OCI-LY1 (cell line): ENCODE measurements around the gene TMEM178B.

ENCODE experiments used
- H2AFZ ChIP-seq: fragments of 200-600 bp; sonication (generic), shearing (Covaris generic); 2 replicates; pipeline ENCODE4 v1.6.0; 2014; ENCODE audit warnings: antibody characterized with exemption, mild to moderate bottlenecking, low read length
- H3F3A ChIP-seq: fragments of 200-600 bp; sonication (generic), shearing (Covaris generic); 2 replicates; pipeline ENCODE4 v1.6.0; 2014; ENCODE audit warnings: mild to moderate bottlenecking, antibody characterized with exemption, low read length, moderate library complexity; ENCODE audit not compliant: insufficient read depth
- H3K27ac ChIP-seq: fragments of 200-600 bp; sonication (generic); 2 replicates; pipeline ENCODE4 v1.5.1; 2014; ENCODE audit warnings: low read length, mixed run types, mild to moderate bottlenecking, low read depth; ENCODE audit not compliant: poor library complexity, severe bottlenecking
- H3K27me3 ChIP-seq: fragments of 200-600 bp; sonication (generic); 2 replicates; pipeline ENCODE4 v1.6.0; 2014; ENCODE audit warnings: antibody characterized with exemption, mild to moderate bottlenecking, low read length, moderate library complexity; ENCODE audit not compliant: insufficient read depth
- H3K36me3 ChIP-seq: fragments of 200-600 bp; sonication (generic); 2 replicates; pipeline ENCODE4 v1.6.1; 2014; ENCODE audit warnings: mild to moderate bottlenecking, antibody characterized with exemption, low read length, moderate library complexity, mixed read lengths; ENCODE audit not compliant: insufficient read depth
- H3K4me1 ChIP-seq: fragments of 200-600 bp; sonication (generic); 2 replicates; pipeline ENCODE4 v1.5.1; 2014; ENCODE audit warnings: mild to moderate bottlenecking, low read length, moderate library complexity; ENCODE audit not compliant: insufficient read depth, severe bottlenecking
- H3K4me2 ChIP-seq: fragments of 200-600 bp; sonication (generic), shearing (Covaris generic); 2 replicates; pipeline ENCODE4 v1.6.1; 2014; ENCODE audit warnings: low read length
- H3K4me3 ChIP-seq: fragments of 200-600 bp; sonication (generic); 2 replicates; pipeline ENCODE4 v1.5.1; 2014; ENCODE audit warnings: low read length, low read depth, mild to moderate bottlenecking, mixed read lengths; ENCODE audit not compliant: poor library complexity, severe bottlenecking
- H3K79me2 ChIP-seq: fragments of 200-600 bp; shearing (Covaris generic); 2 replicates; pipeline ENCODE4 v1.6.1; 2016; ENCODE audit warnings: mixed run types, low read length, mixed read lengths; ENCODE audit not compliant: insufficient read depth
- H3K9ac ChIP-seq: fragments of 200-600 bp; sonication (generic), shearing (Covaris generic); 2 replicates; pipeline ENCODE4 v1.6.1; 2014; ENCODE audit warnings: mild to moderate bottlenecking, low read length, mixed read lengths
- H3K9me2 ChIP-seq: fragments of 200-600 bp; sonication (generic), shearing (Covaris generic); 2 replicates; pipeline ENCODE4 v1.6.1; 2014; ENCODE audit warnings: low read depth, mild to moderate bottlenecking, low read length, mixed read lengths
- H3K9me3 ChIP-seq: fragments of 200-600 bp; shearing (Covaris generic); 2 replicates; pipeline ENCODE4 v1.6.1; 2014; ENCODE audit warnings: low read length, mixed read lengths
- H4K20me1 ChIP-seq: fragments of 200-600 bp; sonication (generic), shearing (Covaris generic); 2 replicates; pipeline ENCODE4 v1.6.0; 2016; ENCODE audit warnings: mild to moderate bottlenecking, low read length; ENCODE audit not compliant: insufficient read depth
- CTCF ChIP-seq: fragments of 200-600 bp; sonication (generic), shearing (Covaris generic); IDR thresholded peaks from 2 replicates; pipeline ENCODE4 v1.5.1; 2017; ENCODE audit warnings: mild to moderate bottlenecking, antibody characterized with exemption, low read length, moderate library complexity, mixed read lengths
- EZH2 ChIP-seq: fragments of 200-600 bp; sonication (generic), shearing (Covaris generic); IDR thresholded peaks from 2 replicates; pipeline ENCODE4 v1.8.0; 2017; ENCODE audit warnings: borderline replicate concordance, mixed run types, mild to moderate bottlenecking, antibody characterized with exemption, low read length, moderate library complexity, mixed read lengths

TMEM178B gene

GRCh38 chr7:141251180-141251579 lies 177.3 kb downstream of the TMEM178B start:
- Histone ChIP-seq H3K9me3 (no peaks in the 10 kb centered on the region), H3K27me3 (no peaks in the 10 kb centered on the region), H2AFZ (no peak overlapping the region), H3K4me1 (no peaks in the 10 kb centered on the region), H3K79me2 (no peaks in the 10 kb centered on the region), H3K9me2 (no peaks in the 10 kb centered on the region), H4K20me1 (no peaks in the 10 kb centered on the region), H3F3A (no peaks in the 10 kb centered on the region), H3K4me3 (no peak overlapping the region), H3K36me3 (no peaks in the 10 kb centered on the region), H3K4me2 (no peak overlapping the region), H3K9ac (no peak overlapping the region), H3K27ac (no peak overlapping the region)
- TF ChIP-seq CTCF (no peak), EZH2 (no peak)

GRCh38 chr7:141251957-141252356 lies 178.1 kb downstream of the TMEM178B start:
- H3K4me2 ChIP-seq, result no peak overlapping the region

GRCh38 chr7:141257597-141257996 lies 183.7 kb downstream of the TMEM178B start:
- H3K79me2 ChIP-seq, result no peaks in the 10 kb centered on the region
- H3K9me2 ChIP-seq, result no peaks in the 10 kb centered on the region
- no peaks in the 10 kb centered on the region for H3K36me3 ChIP-seq
- no peaks in the 10 kb centered on the region for H4K20me1 ChIP-seq
- H2AFZ ChIP-seq, result no peak overlapping the region
- H3K9me3 ChIP-seq, result no peaks in the 10 kb centered on the region
- H3K9ac ChIP-seq, result no peak overlapping the region
- no peaks in the 10 kb centered on the region for H3K4me1 ChIP-seq
- H3K27me3 ChIP-seq, result no peaks in the 10 kb centered on the region
- TF ChIP-seq CTCF (no peak), EZH2 (no peak)
- H3K4me3 ChIP-seq, result no peak overlapping the region
- H3K27ac ChIP-seq, result no peak overlapping the region
- H3K4me2 ChIP-seq, result no peak overlapping the region
- no peaks in the 10 kb centered on the region for H3F3A ChIP-seq

More at GRCh38 chr7:141251957-141252356, 178.1 kb downstream of the TMEM178B start:
- H3K27me3 ChIP-seq, result no peaks in the 10 kb centered on the region
- H3K36me3 ChIP-seq, result no peaks in the 10 kb centered on the region
- no peak overlapping the region for H3K9ac ChIP-seq
- H3K9me3 ChIP-seq, result no peaks in the 10 kb centered on the region
- no peaks in the 10 kb centered on the region for H3K9me2 ChIP-seq
- H4K20me1 ChIP-seq, result no peaks in the 10 kb centered on the region
- TF ChIP-seq EZH2 (no peak), CTCF (no peak)
- no peak overlapping the region for H3K4me3 ChIP-seq
- H2AFZ ChIP-seq, result no peak overlapping the region
- no peak overlapping the region for H3K27ac ChIP-seq
- H3F3A ChIP-seq, result no peaks in the 10 kb centered on the region
- no peaks in the 10 kb centered on the region for H3K4me1 ChIP-seq
- no peaks in the 10 kb centered on the region for H3K79me2 ChIP-seq
